GM19025 (cell line): ENCODE results near the gene ZNF462.
"Not testable (repeated sequence)": the region's sequence is repeated elsewhere in the genome, so short reads cannot be mapped to it uniquely, and the experiment has no call there.

Experiments used
- ATAC-seq: cut with Tn5 transposase; IDR thresholded peaks from one replicate; pipeline ENCODE4 v1.9.1; 2021; ENCODE audit warnings: mild to moderate bottlenecking, low read depth, moderate library complexity; ENCODE audit not compliant: unreplicated experiment

ZNF462 gene

GRCh38 chr9:106981396-106982287, 118.7 kb downstream of the ZNF462 start:
- peak; percentile 61 for ATAC-seq

- ATAC-seq: no peak
These were observed 119.7 kb downstream of the ZNF462 start for GRCh38 chr9:106982636-106983035.

- no peak for ATAC-seq
These were observed 120.4 kb downstream of the ZNF462 start for GRCh38 chr9:106983346-106983745.

- not testable (repeated sequence) for ATAC-seq
These were observed 126.9 kb downstream of the ZNF462 start for GRCh38 chr9:106989904-106990303.

- ATAC-seq: no peak
These were observed 129.2 kb downstream of the ZNF462 start for GRCh38 chr9:106992186-106992585.

GRCh38 chr9:106993603-106994002, 130.6 kb downstream of the ZNF462 start:
- no peak for ATAC-seq

- no peak for ATAC-seq
These were observed 131.5 kb downstream of the ZNF462 start for GRCh38 chr9:106994463-106994862.

GRCh38 chr9:107000218-107000617, 137.3 kb downstream of the ZNF462 start:
- ATAC-seq: no peak

GRCh38 chr9:107005201-107005600, 142.2 kb downstream of the ZNF462 start:
- no peak for ATAC-seq

- no peak for ATAC-seq
These were observed 144.4 kb downstream of the ZNF462 start for GRCh38 chr9:107007402-107007801.

- no peak for ATAC-seq
These were observed 145.0 kb downstream of the ZNF462 start for GRCh38 chr9:107008011-107008410.

- ATAC-seq: no peak
These were observed 145.5 kb downstream of the ZNF462 start for GRCh38 chr9:107008447-107008846.

GRCh38 chr9:107016383-107016782, 153.4 kb downstream of the ZNF462 start:
- ATAC-seq: no peak

- no peak for ATAC-seq
These were observed 156.0 kb downstream of the ZNF462 start for GRCh38 chr9:107018861-107019545.

GRCh38 chr9:107020040-107020530, 157.1 kb downstream of the ZNF462 start:
- ATAC-seq: no peak

GRCh38 chr9:107024193-107024592, 161.2 kb downstream of the ZNF462 start:
- no peak for ATAC-seq

- ATAC-seq: no peak
These were observed 162.5 kb downstream of the ZNF462 start for GRCh38 chr9:107025260-107026035.

GRCh38 chr9:107029146-107029545, 166.2 kb downstream of the ZNF462 start:
- ATAC-seq: no peak

GRCh38 chr9:107033966-107034365, 171.0 kb downstream of the ZNF462 start:
- no peak for ATAC-seq

GRCh38 chr9:107034831-107035230, 171.9 kb downstream of the ZNF462 start:
- no peak for ATAC-seq

GRCh38 chr9:107036367-107036766, 173.4 kb downstream of the ZNF462 start:
- ATAC-seq: no peak
